ENCODE data around the gene KRTAP22-2. TPM values are rescaled to one million over a fixed set of nuclear protein-coding genes. Genes with fewer than 3 reads are reported as not detected.

KRTAP22-2 gene
- total and polyA plus RNA-seq, 2 donors (not counting 3 experiments of a cell fraction or from before 2014, with no cell fraction given), result not detected

DNA sequence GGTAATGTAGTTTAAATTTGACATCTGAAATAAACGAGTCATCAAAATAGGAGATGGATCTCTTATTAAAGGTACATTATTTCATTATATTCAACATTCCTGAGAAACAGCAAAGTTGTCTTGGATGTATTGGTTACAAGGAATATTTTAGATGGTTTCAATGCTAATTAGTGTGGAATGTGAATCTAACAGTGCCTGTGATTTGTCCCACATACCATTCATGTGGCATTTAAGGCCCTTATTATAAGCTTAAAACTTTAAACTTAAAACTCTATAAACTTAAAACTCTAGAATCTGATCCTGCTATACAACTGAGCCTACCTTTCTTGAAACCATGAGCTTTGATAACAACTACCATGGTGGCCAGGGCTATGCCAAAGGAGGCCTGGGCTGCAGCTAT lies 10.6 kb upstream of the KRTAP22-2 start, which contains the start of gene KRTAP22-1:
Gene KRTAP22-1 (plus strand): TSS at position 301 of the 400 bp plus-strand sequence.
- no peak for TF ChIP-seq FOS (IDR thresholded peaks at IDR 0.05; ENCODE audit: borderline replicate concordance, insufficient read depth, low read length)
- no peak for TF ChIP-seq EZH2 (IDR thresholded peaks at IDR 0.05; ENCODE audit: borderline replicate concordance, low read depth, low read length, severe bottlenecking)
- TF ChIP-seq POLR2AphosphoS5 (IDR thresholded peaks at IDR 0.05; ENCODE audit: insufficient read depth, low read depth, low read length), result no peak
- TF ChIP-seq GATA2 (IDR thresholded peaks at IDR 0.05; ENCODE audit: insufficient read depth, insufficient read length, low read depth, low read length), result no peak

DNA sequence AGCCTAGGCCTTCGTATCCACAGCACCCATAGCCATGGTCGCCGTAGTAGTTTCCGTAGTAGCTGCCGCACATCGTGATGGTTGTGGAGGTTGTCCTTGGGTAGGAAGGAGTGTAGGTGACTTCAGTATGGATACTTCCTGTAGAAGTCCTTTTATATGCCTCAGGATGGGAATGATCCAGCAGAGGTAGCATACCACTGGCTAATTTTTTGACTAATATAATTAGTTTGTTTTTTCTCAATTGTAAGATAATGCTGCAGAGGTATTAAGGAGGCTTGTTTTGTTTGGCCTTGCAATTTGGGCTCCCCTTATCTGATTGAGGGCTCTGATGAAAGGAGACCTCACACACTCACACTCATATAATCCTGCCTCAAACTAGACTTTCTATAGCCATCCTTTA lies 8.6 kb upstream of the KRTAP22-2 start, which contains the start of gene KRTAP6-2:
Gene KRTAP6-2 (minus strand): TSS at position 101 of the 400 bp plus-strand sequence. CDS start 28 bp downstream, at position 73.
- Histone ChIP-seq H4K20me1 (replicated peaks; ENCODE audit: control insufficient read depth, extremely low read depth, insufficient read depth, low read length) (no peaks in the 10 kb centered on the region), H3K27me3 (ENCODE audit: control insufficient read depth in 2 of 2, insufficient read depth in 2 of 2, low read length in 2 of 2) (no peaks in the 10 kb centered on the region), H3K36me3 (ENCODE audit: control insufficient read depth in 2 of 2, extremely low read depth in 1 of 2, insufficient read depth in 2 of 2, low read length in 2 of 2) (no peaks in the 10 kb centered on the region), H3K4me1 (ENCODE audit: control insufficient read depth, extremely low read depth, insufficient read depth, low read length) (no peaks in the 10 kb centered on the region), H2AFZ (ENCODE audit: low read depth, low read length) (no peak within 1 kb of the TSS), H3K79me2 (ENCODE audit: control insufficient read depth, insufficient read depth, low read length) (no peaks in the 10 kb centered on the region), H3K9me1 (replicated peaks; ENCODE audit: control insufficient read depth, extremely low read depth, insufficient read depth, low read length) (no peaks in the 10 kb centered on the region), H3K4me2 (ENCODE audit: insufficient read depth, low read length) (no peak within 1 kb of the TSS), H3K4me3 (replicated peaks in 1 of 3; ENCODE audit: insufficient read depth in 1 of 3, low read depth in 1 of 3, low read length in 3 of 3) (no peak within 1 kb of the TSS), H3K9ac (replicated peaks; ENCODE audit: extremely low read depth, insufficient read depth, low read length) (no peak within 1 kb of the TSS), H3K27ac (ENCODE audit: insufficient read depth, low read depth, low read length) (no peak within 1 kb of the TSS), H3K9me3 (replicated peaks; ENCODE audit: control insufficient read depth, insufficient read depth, low read length) (peaks cover 8% of the 10 kb centered on the region)
- intact Hi-C loops (cut with micrococcal nuclease), result no loop called here
- TF ChIP-seq, protein P1, sequence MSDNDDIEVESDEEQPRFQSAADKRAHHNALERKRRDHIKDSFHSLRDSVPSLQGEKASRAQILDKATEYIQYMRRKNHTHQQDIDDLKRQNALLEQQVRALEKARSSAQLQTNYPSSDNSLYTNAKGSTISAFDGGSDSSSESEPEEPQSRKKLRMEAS (IDR thresholded peaks at IDR 0.05; ENCODE audit: insufficient read depth, insufficient read length), result no peak
- TF ChIP-seq GATA2 (IDR thresholded peaks at IDR 0.05; ENCODE audit: insufficient read depth, insufficient read length, low read depth, low read length) (no peak), POLR2A (IDR thresholded peaks at IDR 0.05; ENCODE audit: low read depth, low read length) (no peak), POLR2AphosphoS5 (IDR thresholded peaks at IDR 0.05; ENCODE audit: insufficient read depth, low read depth, low read length) (no peak)
- TF ChIP-seq, protein P2, sequence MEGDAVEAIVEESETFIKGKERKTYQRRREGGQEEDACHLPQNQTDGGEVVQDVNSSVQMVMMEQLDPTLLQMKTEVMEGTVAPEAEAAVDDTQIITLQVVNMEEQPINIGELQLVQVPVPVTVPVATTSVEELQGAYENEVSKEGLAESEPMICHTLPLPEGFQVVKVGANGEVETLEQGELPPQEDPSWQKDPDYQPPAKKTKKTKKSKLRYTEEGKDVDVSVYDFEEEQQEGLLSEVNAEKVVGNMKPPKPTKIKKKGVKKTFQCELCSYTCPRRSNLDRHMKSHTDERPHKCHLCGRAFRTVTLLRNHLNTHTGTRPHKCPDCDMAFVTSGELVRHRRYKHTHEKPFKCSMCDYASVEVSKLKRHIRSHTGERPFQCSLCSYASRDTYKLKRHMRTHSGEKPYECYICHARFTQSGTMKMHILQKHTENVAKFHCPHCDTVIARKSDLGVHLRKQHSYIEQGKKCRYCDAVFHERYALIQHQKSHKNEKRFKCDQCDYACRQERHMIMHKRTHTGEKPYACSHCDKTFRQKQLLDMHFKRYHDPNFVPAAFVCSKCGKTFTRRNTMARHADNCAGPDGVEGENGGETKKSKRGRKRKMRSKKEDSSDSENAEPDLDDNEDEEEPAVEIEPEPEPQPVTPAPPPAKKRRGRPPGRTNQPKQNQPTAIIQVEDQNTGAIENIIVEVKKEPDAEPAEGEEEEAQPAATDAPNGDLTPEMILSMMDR (IDR thresholded peaks at IDR 0.05; ENCODE audit: extremely low read depth in 1 of 2, insufficient read depth in 1 of 2, low read depth in 1 of 2, low read length in 2 of 2), result no peak
- FAIRE-seq (no peak), DNase-seq (ENCODE audit: low read depth, low spot score) (no peak)
- POLR2A ChIA-PET, result no interaction called here
- CTCF ChIA-PET, result no interaction called here
- dilution Hi-C loops (cut with MboI; ENCODE audit: extremely low pct_ligation_motif_present, low sequenced_read_pairs), result no loop called here
- BruUV-seq (replicated peaks), result no TSS peak

More for the DNA sequence above, 10.6 kb upstream of the KRTAP22-2 start, which contains the start of gene KRTAP22-1:
- dilution Hi-C loops (cut with MboI; ENCODE audit: extremely low pct_ligation_motif_present, low sequenced_read_pairs) (no loop called here), intact Hi-C loops (cut with micrococcal nuclease) (no loop called here)
- no peak within 1 kb of the TSS for H2AFZ ChIP-seq (ENCODE audit: low read depth, low read length)
- no peaks in the 10 kb centered on the region for H3K36me3 ChIP-seq (ENCODE audit: control insufficient read depth in 2 of 2, extremely low read depth in 1 of 2, insufficient read depth in 2 of 2, low read length in 2 of 2)
- DNase-seq (ENCODE audit: low read depth, low spot score) (no peak), FAIRE-seq (no peak)
- peaks cover 5% of the 10 kb centered on the region for H3K9me3 ChIP-seq (replicated peaks; ENCODE audit: control insufficient read depth, insufficient read depth, low read length)
- no peak within 1 kb of the TSS for H3K4me2 ChIP-seq (ENCODE audit: insufficient read depth, low read length)
- H3K4me3 ChIP-seq (replicated peaks in 1 of 3; ENCODE audit: insufficient read depth in 1 of 3, low read depth in 1 of 3, low read length in 3 of 3), result no peak within 1 kb of the TSS
- H4K20me1 ChIP-seq (replicated peaks; ENCODE audit: control insufficient read depth, extremely low read depth, insufficient read depth, low read length), result no peaks in the 10 kb centered on the region
- no peaks in the 10 kb centered on the region for H3K27me3 ChIP-seq (ENCODE audit: control insufficient read depth in 2 of 2, insufficient read depth in 2 of 2, low read length in 2 of 2)
- H3K9ac ChIP-seq (replicated peaks; ENCODE audit: extremely low read depth, insufficient read depth, low read length), result no peak within 1 kb of the TSS
- H3K9me1 ChIP-seq (replicated peaks; ENCODE audit: control insufficient read depth, extremely low read depth, insufficient read depth, low read length), result no peaks in the 10 kb centered on the region
- no peaks in the 10 kb centered on the region for H3K4me1 ChIP-seq (ENCODE audit: control insufficient read depth, extremely low read depth, insufficient read depth, low read length)
- H3K79me2 ChIP-seq (ENCODE audit: control insufficient read depth, insufficient read depth, low read length), result no peaks in the 10 kb centered on the region
- no TSS peak for BruUV-seq (replicated peaks)
- POLR2A ChIA-PET, result no interaction called here
- no peak within 1 kb of the TSS for H3K27ac ChIP-seq (ENCODE audit: insufficient read depth, low read depth, low read length)
- CTCF ChIA-PET, result no interaction called here
